ENCODE results near the gene SYNGR1. TPM values are rescaled to one million over a fixed set of nuclear protein-coding genes. Genes with fewer than 3 reads are reported as not detected.

The SYNGR1 gene
- total RNA-seq, 2 experiments from 2014 or later: 2.4 to 3.8 TPM

DNA sequence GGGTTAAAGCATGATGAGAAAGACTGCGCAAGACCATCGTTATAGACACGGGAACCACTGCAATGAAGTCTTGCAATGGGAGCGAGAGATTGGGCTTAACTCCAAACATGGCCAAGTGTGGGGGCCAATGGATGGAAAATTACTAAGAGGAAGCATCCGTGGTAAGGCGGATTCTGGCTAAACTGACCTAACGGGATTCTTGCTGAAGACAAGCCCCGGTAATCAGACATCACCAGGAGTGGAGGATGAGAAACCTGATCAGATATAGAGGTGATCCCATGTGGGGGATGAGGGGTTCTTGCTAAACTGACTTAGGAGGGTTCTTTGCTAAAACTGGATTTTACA lies 5.8 kb upstream of the SYNGR1 start:
- DNase-seq: no peak
- H3K27me3 Mint-ChIP-seq: peaks cover 8% of the 10 kb centered on the region
- intact Hi-C loops (cut with micrococcal nuclease): no loop called here
- H3K36me3 Mint-ChIP-seq (ENCODE audit: low read depth): no peaks in the 10 kb centered on the region
- H3K27ac Mint-ChIP-seq: no peak overlapping the region
- ChIA-PET POLR2A (no interaction called here), CTCF (interaction anchor here (0.7 to 5.7 kb wide), 15 partner anchors 9 to 341 kb away, joined by 3 to 66 read pairs (median 5); partner anchors contain the start of genes MIEF1, RPL3 and TAB1)
- H3K4me1 Mint-ChIP-seq (ENCODE audit: low read depth): peaks cover 4% of the 10 kb centered on the region
- no peaks in the 10 kb centered on the region for H3K9me3 Mint-ChIP-seq
- no peak overlapping the region for H3K4me3 Mint-ChIP-seq
- no peak for ATAC-seq
- TF ChIP-seq, protein P1, sequence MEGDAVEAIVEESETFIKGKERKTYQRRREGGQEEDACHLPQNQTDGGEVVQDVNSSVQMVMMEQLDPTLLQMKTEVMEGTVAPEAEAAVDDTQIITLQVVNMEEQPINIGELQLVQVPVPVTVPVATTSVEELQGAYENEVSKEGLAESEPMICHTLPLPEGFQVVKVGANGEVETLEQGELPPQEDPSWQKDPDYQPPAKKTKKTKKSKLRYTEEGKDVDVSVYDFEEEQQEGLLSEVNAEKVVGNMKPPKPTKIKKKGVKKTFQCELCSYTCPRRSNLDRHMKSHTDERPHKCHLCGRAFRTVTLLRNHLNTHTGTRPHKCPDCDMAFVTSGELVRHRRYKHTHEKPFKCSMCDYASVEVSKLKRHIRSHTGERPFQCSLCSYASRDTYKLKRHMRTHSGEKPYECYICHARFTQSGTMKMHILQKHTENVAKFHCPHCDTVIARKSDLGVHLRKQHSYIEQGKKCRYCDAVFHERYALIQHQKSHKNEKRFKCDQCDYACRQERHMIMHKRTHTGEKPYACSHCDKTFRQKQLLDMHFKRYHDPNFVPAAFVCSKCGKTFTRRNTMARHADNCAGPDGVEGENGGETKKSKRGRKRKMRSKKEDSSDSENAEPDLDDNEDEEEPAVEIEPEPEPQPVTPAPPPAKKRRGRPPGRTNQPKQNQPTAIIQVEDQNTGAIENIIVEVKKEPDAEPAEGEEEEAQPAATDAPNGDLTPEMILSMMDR (IDR thresholded peaks at IDR 0.05): no peak

DNA sequence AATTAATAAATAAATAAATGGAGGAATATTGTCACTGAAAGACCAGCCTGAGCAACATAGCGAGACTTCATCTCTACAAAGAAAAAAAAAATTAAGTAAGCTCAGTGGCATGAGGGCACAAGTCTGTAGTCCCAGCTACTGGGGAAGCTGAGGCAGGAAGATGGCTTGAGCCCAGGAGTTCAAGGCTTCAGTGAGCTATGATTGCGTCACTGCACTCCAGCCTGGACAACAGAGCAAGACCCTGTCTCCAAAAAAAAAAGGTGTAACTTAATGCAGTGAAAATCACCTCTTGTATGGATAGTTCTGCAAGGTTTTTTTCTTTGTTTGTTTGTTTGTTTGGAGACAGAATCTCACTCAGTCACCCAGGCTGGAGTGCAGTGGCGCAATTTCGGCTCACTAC lies 4.6 kb upstream of the SYNGR1 start:
- H3K27me3 Mint-ChIP-seq: peaks cover 11% of the 10 kb centered on the region
- TF ChIP-seq, protein P1 (IDR thresholded peaks at IDR 0.05): no peak
- no peak overlapping the region for H3K27ac Mint-ChIP-seq
- ChIA-PET CTCF (interaction anchor here (0.7 to 0.9 kb wide), 2 partner anchors 39 to 151 kb away, joined by 3 to 4 read pairs; no protein-coding TSS in a partner anchor), POLR2A (no interaction called here)
- H3K9me3 Mint-ChIP-seq: no peaks in the 10 kb centered on the region
- ATAC-seq (no peak), DNase-seq (no peak)
- H3K4me3 Mint-ChIP-seq: no peak overlapping the region
- no peaks in the 10 kb centered on the region for H3K36me3 Mint-ChIP-seq (ENCODE audit: low read depth)
- H3K4me1 Mint-ChIP-seq (ENCODE audit: low read depth): peaks cover 10% of the 10 kb centered on the region
- intact Hi-C loops (cut with micrococcal nuclease): no loop called here

DNA sequence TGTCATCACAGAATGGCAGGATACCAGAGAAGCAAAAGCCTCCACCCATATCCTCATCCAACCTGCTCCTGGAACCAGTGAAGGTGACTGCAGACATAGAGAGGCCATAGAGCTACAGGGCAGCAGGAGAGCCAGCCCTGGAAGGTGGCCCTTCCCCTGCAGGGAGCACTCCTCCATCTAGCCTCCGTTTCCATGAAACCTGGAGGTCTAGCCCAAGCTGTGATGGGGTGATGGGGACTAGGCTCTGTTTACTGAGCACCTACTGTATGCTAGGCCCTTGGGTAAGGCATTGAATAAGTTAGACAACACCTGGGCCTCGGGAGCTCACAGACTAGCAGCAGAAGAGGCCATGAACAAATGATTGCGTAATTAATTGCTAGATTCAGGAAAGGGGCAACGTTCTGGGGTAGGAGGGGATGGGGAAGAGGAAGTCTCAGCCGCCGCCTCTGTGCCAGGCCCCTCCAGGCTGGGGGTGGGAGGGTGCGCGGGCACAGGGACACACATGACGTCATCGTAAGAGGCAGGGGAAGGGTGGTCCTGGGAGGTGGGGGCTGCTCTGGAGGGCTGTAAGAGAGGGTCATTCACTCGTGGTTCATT lies 784 bp upstream of the SYNGR1 start:
- Mint-ChIP-seq H3K4me3 (peak overlapping the region; percentile 82), H3K9me3 (no peaks in the 10 kb centered on the region), H3K36me3 (ENCODE audit: low read depth) (no peaks in the 10 kb centered on the region), H3K27me3 (peaks cover 10% of the 10 kb centered on the region), H3K4me1 (ENCODE audit: low read depth) (peaks cover 11% of the 10 kb centered on the region), H3K27ac (peak overlapping the region; percentile 76)
- ChIA-PET CTCF (interaction anchor here (0.9 to 1.0 kb wide), 2 partner anchors 18 to 32 kb away, joined by 3 to 4 read pairs; no protein-coding TSS in a partner anchor), POLR2A (interaction anchor here (0.5 to 2.4 kb wide), 7 partner anchors 26 to 186 kb away, joined by 3 to 18 read pairs (median 3); partner anchors contain the start of gene RPL3)
- ATAC-seq (peak; percentile 40), DNase-seq (peak; percentile 26)
- TF ChIP-seq, protein P1 (IDR thresholded peaks at IDR 0.05): no peak
- intact Hi-C loops (cut with micrococcal nuclease): no loop called here

DNA sequence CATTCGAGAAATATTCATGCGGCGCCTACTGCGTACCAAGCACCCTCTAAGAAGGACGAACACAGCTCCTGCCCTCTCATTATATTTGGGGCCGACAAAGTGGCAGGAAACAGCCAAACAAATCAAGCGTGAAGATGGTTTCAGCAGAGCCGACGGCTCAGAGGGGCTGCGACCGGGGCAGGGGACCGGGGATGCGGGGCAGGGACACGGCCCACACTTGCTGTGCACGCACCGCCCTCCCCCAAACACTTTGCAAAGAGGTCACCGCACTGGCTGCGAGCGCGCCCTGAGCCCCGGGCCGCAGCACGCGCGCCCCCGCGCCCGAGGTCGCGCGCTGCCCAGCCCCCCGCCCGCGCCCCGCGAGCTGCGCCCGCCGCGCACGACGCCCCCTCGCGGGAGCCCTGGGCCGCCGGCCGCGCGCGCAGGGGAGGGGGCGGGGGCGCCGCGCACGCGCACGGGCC lies 255 bp upstream of the SYNGR1 start:
- POLR2A ChIA-PET: interaction anchor here (0.5 to 2.4 kb wide), 7 partner anchors 31 to 185 kb away, joined by 3 to 18 read pairs (median 3); partner anchors contain the start of gene RPL3
- peaks cover 10% of the 10 kb centered on the region for H3K27me3 Mint-ChIP-seq
- no peaks in the 10 kb centered on the region for H3K36me3 Mint-ChIP-seq (ENCODE audit: low read depth)
- ATAC-seq: peak; percentile 68
- peaks cover 11% of the 10 kb centered on the region for H3K4me1 Mint-ChIP-seq (ENCODE audit: low read depth)
- intact Hi-C loops (cut with micrococcal nuclease): no loop called here
- CTCF ChIA-PET: interaction anchor here (0.9 to 1.0 kb wide), 2 partner anchors 18 to 31 kb away, joined by 3 to 4 read pairs; no protein-coding TSS in a partner anchor
- no peaks in the 10 kb centered on the region for H3K9me3 Mint-ChIP-seq
- DNase-seq: peak; percentile 49
- H3K4me3 Mint-ChIP-seq: peak overlapping the region; percentile 82
- TF ChIP-seq, protein P1 (IDR thresholded peaks at IDR 0.05): no peak
- H3K27ac Mint-ChIP-seq: peak overlapping the region; percentile 76

All from activated CD8-positive, alpha-beta T cell treated with anti-CD3 and anti-CD28 coated beads for 36 hours (primary cell).